B cell (primary cell): ENCODE data around the gene DIAPH1. TPM values are rescaled to one million over a fixed set of nuclear protein-coding genes. Genes with fewer than 3 reads are reported as not detected.

Source experiments
- ATAC-seq: fragments of 200-7000 bp; cut with Tn5 transposase; one replicate; pipeline ENCODE4 v1.10.0; 2021; ENCODE audit warnings: low read depth, mild to moderate bottlenecking, moderate number of reproducible peaks, moderate library complexity
- CTCF ChIA-PET: fragments of 350-600 bp; sonication (Branson Sonifier 250); formaldehyde crosslinking; loops from one replicate; lab custom pipeline; 2021; ENCODE audit warnings: antibody characterized with exemption, inconsistent platforms; lab: Charles Lee
- POLR2A ChIA-PET: fragments of 350-600 bp; sonication (Branson Sonifier 250); formaldehyde crosslinking; loops from one replicate; lab custom pipeline; 2021; ENCODE audit warnings: antibody characterized with exemption; lab: Charles Lee
- DNase-seq: peaks from one replicate; pipeline ENCODE4 v3.0.0; 2013
- H2AFZ ChIP-seq: 2 replicates; pipeline ENCODE4 v1.6.1; 2012; ENCODE audit warnings: mild to moderate bottlenecking, low read depth, low read length; ENCODE audit not compliant: insufficient read depth, poor library complexity, severe bottlenecking
- H3K27ac ChIP-seq, 2 donors: 1 replicate in 1 of 2; 2 replicates in 1 of 2; pipeline ENCODE4 v1.5.1; 2012 to 2013; ENCODE audit warnings: low read length in 2 of 2, mild to moderate bottlenecking in 2 of 2, moderate library complexity in 1 of 2
- H3K27me3 ChIP-seq, 4 experiments: fragments of 200-600 bp in 1 of 4; sonication (generic) in 1 of 4; replicated peaks in 1 of 4; 1 replicate in 2 of 4; 2 replicates in 2 of 4; pipeline versions ENCODE4 v1.6.1 to v1.7.0; 2013 to 2016; ENCODE audit warnings: low read length in 3 of 4, mild to moderate bottlenecking in 2 of 4, mixed read lengths in 1 of 4, moderate library complexity in 1 of 4; ENCODE audit not compliant: insufficient read depth in 4 of 4, control insufficient read depth in 3 of 4; ENCODE audit errors: control extremely low read depth in 1 of 4
- H3K36me3 ChIP-seq, 2 experiments: replicated peaks in 1 of 2; 1 replicate in 1 of 2; 2 replicates in 1 of 2; pipeline versions ENCODE4 v1.6.1 to v1.7.1; 2013; ENCODE audit warnings: low read length in 1 of 2; ENCODE audit not compliant: insufficient read depth in 2 of 2, control insufficient read depth in 1 of 2; ENCODE audit errors: control extremely low read depth in 1 of 2, extremely low read depth in 1 of 2
- H3K4me1 ChIP-seq, 2 donors: fragments of 200-600 bp in 1 of 2; sonication (generic) in 1 of 2; 1 replicate in 1 of 2; 2 replicates in 1 of 2; pipeline versions ENCODE4 v1.5.1 to v1.6.1; 2013 to 2017; ENCODE audit warnings: low read length in 2 of 2; ENCODE audit not compliant: control insufficient read depth in 2 of 2, insufficient read depth in 2 of 2
- H3K4me2 ChIP-seq: replicated peaks from 2 replicates; pipeline ENCODE3; 2012; ENCODE audit warnings: mild to moderate bottlenecking, low read depth, low read length; ENCODE audit not compliant: poor library complexity, severe bottlenecking
- H3K4me3 ChIP-seq, 5 experiments: fragments of 200-600 bp in 1 of 5; sonication (generic) in 1 of 5; 1 replicate in 3 of 5; 2 replicates in 2 of 5; pipeline versions ENCODE4 v1.5.1 to v1.7.0; 2011 to 2016; ENCODE audit warnings: low read length in 4 of 5, mild to moderate bottlenecking in 4 of 5, low read depth in 2 of 5, control low read depth in 1 of 5, moderate library complexity in 1 of 5; ENCODE audit not compliant: insufficient read depth in 1 of 5; ENCODE audit errors: control extremely low read depth in 1 of 5, extremely low read depth in 1 of 5
- H3K79me2 ChIP-seq: fragments of 200-600 bp; sonication (generic); one replicate; pipeline ENCODE4 v1.6.0; 2016; ENCODE audit warnings: low read length; ENCODE audit not compliant: control insufficient read depth, insufficient read depth
- H3K9ac ChIP-seq: fragments of 200-600 bp; sonication (generic); 2 replicates; pipeline ENCODE4 v1.6.1; 2017; ENCODE audit warnings: mild to moderate bottlenecking, low read length, moderate library complexity
- H3K9me3 ChIP-seq, 3 donors: one replicate each; pipeline versions ENCODE4 v1.6.1 to v1.7.1; 2013; ENCODE audit warnings: low read length in 2 of 3; ENCODE audit not compliant: control insufficient read depth in 2 of 3, insufficient read depth in 1 of 3; ENCODE audit errors: control extremely low read depth in 1 of 3
- H4K20me1 ChIP-seq: 2 replicates; pipeline ENCODE4 v1.6.0; 2012; ENCODE audit warnings: mild to moderate bottlenecking, low read length; ENCODE audit not compliant: insufficient read depth, control insufficient read depth, poor library complexity, severe bottlenecking
- H3K27ac Mint-ChIP-seq: one replicate; pipeline ENCODE4 v1.8.0; 2021; ENCODE audit warnings: mixed read lengths
- H3K27me3 Mint-ChIP-seq: one replicate; pipeline ENCODE4 v1.8.0; 2021; ENCODE audit warnings: mixed read lengths
- H3K4me1 Mint-ChIP-seq: one replicate; pipeline ENCODE4 v1.8.0; 2021; ENCODE audit warnings: mixed read lengths
- H3K4me3 Mint-ChIP-seq: one replicate; pipeline ENCODE4 v1.8.0; 2021; ENCODE audit warnings: mixed read lengths
- H3K9me3 Mint-ChIP-seq: one replicate; pipeline ENCODE4 v1.8.0; 2022; ENCODE audit warnings: mixed read lengths; ENCODE audit not compliant: insufficient read depth
- EZH2 ChIP-seq: IDR thresholded peaks from 2 replicates; pipeline ENCODE4 v1.6.1; 2012; ENCODE audit warnings: borderline replicate concordance, low read depth, mild to moderate bottlenecking, moderate library complexity, low read length; ENCODE audit not compliant: insufficient read depth, poor library complexity, severe bottlenecking
- WGBS: methylation state at CpG from one replicate; pipeline ENCODE4 v1.1.5; 2013; ENCODE audit warnings: missing lambda C conversion rate; ENCODE audit not compliant: insufficient coverage; 5-methylcytosine and 5-hydroxymethylcytosine counted together
- intact Hi-C: fragments of 100-400 bp; cut with micrococcal nuclease; formaldehyde crosslinking; loops from one replicate; pipeline ENCODE4 v1.10.0; 2022
- polyA plus RNA-seq: library from polyadenylated mRNA; depleted of rRNA; stranded (reverse); fragments of >200 nt; gene quantifications from 2 replicates; pipeline ENCODE4 v1.2.3, GENCODE V29; 2012
- total RNA-seq, 2 donors: library from RNA; stranded (reverse); fragments of 120-200 nt in 1 of 2; gene quantifications; 1 replicate in 1 of 2; 2 replicates in 1 of 2; pipeline versions ENCODE4 v1.2.3 to v1.2.4, GENCODE V29; 2013 to 2022
- TF ChIP-seq, protein P1 (sequence below): fragments of 200-600 bp; IDR thresholded peaks from one replicate; pipeline ENCODE4 v1.8.0; 2022; ENCODE audit warnings: antibody characterized with exemption, mild to moderate bottlenecking

Gene DIAPH1
- total and polyA plus RNA-seq, 2 donors (not counting 1 experiment from before 2014, with no cell fraction given), result 59.7 to 113 TPM

GRCh38 chr5:141559461-141559860 lies 59.3 kb downstream of the DIAPH1 start:
- no peak overlapping the region for H2AFZ ChIP-seq
- no peaks in the 10 kb centered on the region for H3K4me1 ChIP-seq
- peaks cover 17 to 41% of the 10 kb centered on the region in 2 experiments for H3K36me3 ChIP-seq
- ATAC-seq (no peak), DNase-seq (no peak)
- H3K79me2 ChIP-seq, result peaks cover 20% of the 10 kb centered on the region
- H4K20me1 ChIP-seq, result no peaks in the 10 kb centered on the region
- no peak overlapping the region for H3K4me3 ChIP-seq
- H3K27ac ChIP-seq, result no peak overlapping the region
- POLR2A ChIA-PET, result no interaction called here
- H3K27me3 ChIP-seq, result no peaks in the 10 kb centered on the region
- no peak overlapping the region for H3K4me3 Mint-ChIP-seq
- H3K4me1 Mint-ChIP-seq, result peaks cover 8% of the 10 kb centered on the region
- no peak overlapping the region for H3K27ac Mint-ChIP-seq
- CTCF ChIA-PET, result interaction anchor here (0.7 to 5.8 kb wide), 10 partner anchors 10 to 189 kb away, joined by 4 to 48 read pairs (median 19); partner anchors contain the start of genes PCDHGA10, PCDHGA11, PCDHGA12 and PCDHGB3
- TF ChIP-seq, protein P1, sequence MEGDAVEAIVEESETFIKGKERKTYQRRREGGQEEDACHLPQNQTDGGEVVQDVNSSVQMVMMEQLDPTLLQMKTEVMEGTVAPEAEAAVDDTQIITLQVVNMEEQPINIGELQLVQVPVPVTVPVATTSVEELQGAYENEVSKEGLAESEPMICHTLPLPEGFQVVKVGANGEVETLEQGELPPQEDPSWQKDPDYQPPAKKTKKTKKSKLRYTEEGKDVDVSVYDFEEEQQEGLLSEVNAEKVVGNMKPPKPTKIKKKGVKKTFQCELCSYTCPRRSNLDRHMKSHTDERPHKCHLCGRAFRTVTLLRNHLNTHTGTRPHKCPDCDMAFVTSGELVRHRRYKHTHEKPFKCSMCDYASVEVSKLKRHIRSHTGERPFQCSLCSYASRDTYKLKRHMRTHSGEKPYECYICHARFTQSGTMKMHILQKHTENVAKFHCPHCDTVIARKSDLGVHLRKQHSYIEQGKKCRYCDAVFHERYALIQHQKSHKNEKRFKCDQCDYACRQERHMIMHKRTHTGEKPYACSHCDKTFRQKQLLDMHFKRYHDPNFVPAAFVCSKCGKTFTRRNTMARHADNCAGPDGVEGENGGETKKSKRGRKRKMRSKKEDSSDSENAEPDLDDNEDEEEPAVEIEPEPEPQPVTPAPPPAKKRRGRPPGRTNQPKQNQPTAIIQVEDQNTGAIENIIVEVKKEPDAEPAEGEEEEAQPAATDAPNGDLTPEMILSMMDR, result no peak
- no peak for TF ChIP-seq EZH2
- no peak overlapping the region for H3K4me2 ChIP-seq
- intact Hi-C loops, result no loop called here
- no peaks in the 10 kb centered on the region for H3K9me3 ChIP-seq
- H3K9me3 Mint-ChIP-seq, result no peaks in the 10 kb centered on the region
- H3K27me3 Mint-ChIP-seq, result no peaks in the 10 kb centered on the region
- no peak overlapping the region for H3K9ac ChIP-seq

DNA sequence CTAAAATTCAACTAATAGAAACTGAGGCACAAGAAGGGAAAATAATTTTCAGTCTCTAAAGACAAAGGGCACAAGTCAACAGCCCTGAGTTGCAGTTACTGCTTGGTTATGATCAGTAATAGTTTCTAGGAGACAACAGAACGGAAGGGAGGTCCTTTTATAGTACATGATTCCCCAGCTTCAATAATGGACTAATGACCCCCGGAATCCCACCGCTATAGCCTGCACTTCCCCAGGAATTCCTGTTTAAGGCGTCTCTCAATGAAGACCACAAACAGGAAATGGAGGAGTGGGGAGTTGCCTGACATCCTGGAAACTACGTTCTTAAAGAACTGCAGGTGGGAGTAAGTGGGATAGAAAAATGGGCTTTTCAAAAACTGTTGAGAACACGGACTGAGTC lies 60.6 kb downstream of the DIAPH1 start:
- POLR2A ChIA-PET, result no interaction called here
- Mint-ChIP-seq H3K27me3 (no peaks in the 10 kb centered on the region), H3K27ac (peak overlapping the region; percentile 80), H3K4me3 (no peak overlapping the region), H3K4me1 (peaks cover 4% of the 10 kb centered on the region), H3K9me3 (no peaks in the 10 kb centered on the region)
- no peaks in the 10 kb centered on the region for H4K20me1 ChIP-seq
- H3K36me3 ChIP-seq, result peaks cover 15 to 36% of the 10 kb centered on the region in 2 experiments
- no peak overlapping the region for H2AFZ ChIP-seq
- DNase-seq (no peak), ATAC-seq (no peak)
- peaks cover 20% of the 10 kb centered on the region for H3K79me2 ChIP-seq
- CTCF ChIA-PET, result interaction anchor here (0.8 to 5.8 kb wide), 36 partner anchors 9 to 366 kb away, joined by 3 to 48 read pairs (median 5); partner anchors contain the start of genes PCDHB10, PCDHB11, PCDHB14 and PCDHGA10
- 75% methylated on average over 2 of the region's 6 CpGs for WGBS
- no peak overlapping the region for H3K27ac ChIP-seq
- H3K4me3 ChIP-seq, result no peak overlapping the region
- no peaks in the 10 kb centered on the region for H3K27me3 ChIP-seq
- intact Hi-C loops, result loop anchor here (1.0 kb wide), 3 partner anchors 141 to 188 kb away; partner anchors contain the start of genes PCDHGA10, PCDHGB3 and PCDHGB7
- H3K9me3 ChIP-seq, result no peaks in the 10 kb centered on the region
- H3K4me1 ChIP-seq, result no peaks in the 10 kb centered on the region
- H3K4me2 ChIP-seq, result no peak overlapping the region
- TF ChIP-seq EZH2, result no peak
- TF ChIP-seq, protein P1, result peak; percentile 51
- no peak overlapping the region for H3K9ac ChIP-seq
